Stomach (tissue), 9 donors: Measurements from ENCODE around the gene PTBP1. TPM values are rescaled to one million over a fixed set of nuclear protein-coding genes. Genes with fewer than 3 reads are reported as not detected.
"Not testable (repeated sequence)": the region's sequence is repeated elsewhere in the genome, so short reads cannot be mapped to it uniquely, and the experiment has no call there.

Experiments
- DNase-seq, 2 donors: peaks; one replicate each; pipeline versions ENCODE4 v3.0.0 to v3.0.0-alpha.2; 2013 to 2019
- H3K27ac ChIP-seq, 5 donors: fragments of 200-600 bp in 4 of 5; sonication (generic) in 4 of 5; one replicate each; pipeline ENCODE4 v1.5.1; 2013 to 2019; ENCODE audit warnings: mild to moderate bottlenecking in 1 of 5, moderate library complexity in 1 of 5
- H3K27me3 ChIP-seq, 3 donors: fragments of 200-600 bp; sonication (generic); one replicate each; pipeline ENCODE4 v1.5.1; 2017 to 2019; ENCODE audit warnings: mixed run types in 1 of 3
- H3K36me3 ChIP-seq, 4 donors: fragments of 200-600 bp; sonication (generic); 1 replicate in 3 of 4; 2 replicates in 1 of 4; pipeline ENCODE4 v1.5.1; 2016 to 2019
- H3K4me1 ChIP-seq, 4 donors: fragments of 200-600 bp; sonication (generic); one replicate each; pipeline ENCODE4 v1.5.1; 2016 to 2019
- H3K4me3 ChIP-seq, 4 donors: fragments of 200-600 bp; sonication (generic) in 3 of 4; one replicate each; pipeline ENCODE4 v1.5.1; 2016 to 2019; ENCODE audit warnings: mild to moderate bottlenecking in 1 of 4
- H3K9me3 ChIP-seq, 4 donors: fragments of 200-600 bp; sonication (generic); one replicate each; pipeline ENCODE4 v1.5.1; 2016 to 2019
- CTCF ChIP-seq, 7 experiments: fragments of 450-650 bp in 4 of 7; fragments of 200-600 bp in 3 of 7; sonication (generic) in 3 of 7; IDR thresholded peaks; one replicate each; pipeline ENCODE4 v1.5.1; 2016 to 2019; ENCODE audit warnings: antibody characterized with exemption in 7 of 7, control low read depth in 2 of 7, mild to moderate bottlenecking in 1 of 7
- EP300 ChIP-seq: sonication (generic); formaldehyde crosslinking; IDR thresholded peaks from one replicate; pipeline ENCODE4 v1.6.1; 2017; ENCODE audit warnings: antibody characterized with exemption
- POLR2A ChIP-seq, 4 donors: fragments of 450-650 bp; IDR thresholded peaks; one replicate each; pipeline ENCODE4 v1.6.1; 2016; ENCODE audit warnings: antibody characterized with exemption in 4 of 4, control low read depth in 2 of 4, mild to moderate bottlenecking in 1 of 4, moderate library complexity in 1 of 4
- POLR2AphosphoS5 ChIP-seq, 3 donors: sonication (generic); formaldehyde crosslinking; IDR thresholded peaks; one replicate each; pipeline ENCODE4 v1.6.1; 2016; ENCODE audit warnings: antibody characterized with exemption in 3 of 3
- WGBS, 5 donors: extraction: QIAGEN DNeasy Blood & Tissue Kit in 3 of 5; methylation state at CpG; one replicate each; pipeline versions ENCODE4 v1.1.5 to v1.1.7; 2013 to 2018; 5-methylcytosine and 5-hydroxymethylcytosine counted together
- intact Hi-C: fragments of 100-400 bp; cut with DNase I; formaldehyde crosslinking; loops from one replicate; pipeline ENCODE4 v1.15.1; 2023; ENCODE audit warnings: low total_unique reads
- polyA plus RNA-seq, 3 donors: library from polyadenylated mRNA; stranded (reverse); fragments of 200-250 nt; gene quantifications; one replicate each; pipeline ENCODE4 v1.2.3, GENCODE V29; 2013
- total RNA-seq, 5 donors: library from RNA; depleted of rRNA; stranded (reverse); fragments of >200 nt; gene quantifications; one replicate each; pipeline versions ENCODE4 v1.1.0 to v1.2.3, GENCODE V29; 2014 to 2016
- donor health status: healthy with polysubstance abuse.
- donor health status: Bipolar disorder and iron deficiency.
- donor health status: healthy.

The PTBP1 gene
- total and polyA plus RNA-seq, 8 donors, result 74.8 to 539 (median 119) TPM

GRCh38 chr19:815775-816499, 18.7 kb downstream of the PTBP1 start:
- no peak for DNase-seq
- no peaks in the 10 kb centered on the region for H3K4me1 ChIP-seq
- TF ChIP-seq POLR2AphosphoS5 (IDR thresholded peaks at IDR 0.05) (no peak), EP300 (no peak), POLR2A (IDR thresholded peaks at IDR 0.05) (no peak), CTCF (IDR thresholded peaks at IDR 0.05) (no peak)
- no peak overlapping the region for H3K4me3 ChIP-seq
- intact Hi-C loops, result no loop called here
- WGBS, 5 donors, result 90 to 98% (median 96%) methylated on average over 13 of the region's 13 CpGs
- no peaks in the 10 kb centered on the region for H3K9me3 ChIP-seq
- no peak overlapping the region for H3K27ac ChIP-seq
- H3K36me3 ChIP-seq, result peaks cover 18 to 29% (median 26%) of the 10 kb centered on the region in 4 donors
- peaks cover 0 to 2% (median under 1%) of the 10 kb centered on the region in 3 donors for H3K27me3 ChIP-seq

- Histone ChIP-seq H3K4me1 (peaks cover 4 to 5% (median 4%) of the 10 kb centered on the region in 4 donors), H3K4me3 (no peak overlapping the region), H3K9me3 (no peaks in the 10 kb centered on the region), H3K27me3 (peaks cover 0 to 7% (median 6%) of the 10 kb centered on the region in 3 donors), H3K36me3 (peaks cover 14 to 23% (median 21%) of the 10 kb centered on the region in 4 donors), H3K27ac (no peak overlapping the region)
- WGBS, 5 donors, result 85 to 100% (median 93%) methylated on average over 2 of the region's 2 CpGs
- intact Hi-C loops, result no loop called here
- no peak for TF ChIP-seq POLR2A (IDR thresholded peaks at IDR 0.05)
- no peak for TF ChIP-seq CTCF (IDR thresholded peaks at IDR 0.05)
- TF ChIP-seq EP300, result no peak
- TF ChIP-seq POLR2AphosphoS5 (IDR thresholded peaks at IDR 0.05), result no peak
- no peak for DNase-seq
Observed at GRCh38 chr19:816500-816857, 19.2 kb downstream of the PTBP1 start.

- intact Hi-C loops, DNase-seq, H3K36me3 ChIP-seq, H3K9me3 ChIP-seq, H3K27ac ChIP-seq, H3K4me3 ChIP-seq: not testable (repeated sequence)
- H3K4me1 ChIP-seq, result peaks cover 14 to 25% (median 22%) of the 10 kb centered on the region in 4 donors
- WGBS, 5 donors, result 86 to 98% (median 93%) methylated on average over 5 of the region's 5 CpGs
- H3K27me3 ChIP-seq, result peaks cover 13 to 38% (median 31%) of the 10 kb centered on the region in 3 donors
Observed at GRCh38 chr19:820212-820611, 23.0 kb downstream of the PTBP1 start.

- Histone ChIP-seq H3K9me3 (no peaks in the 10 kb centered on the region), H3K27ac (no peak overlapping the region), H3K36me3 (no peaks in the 10 kb centered on the region), H3K27me3 (peaks cover 13 to 49% (median 31%) of the 10 kb centered on the region in 3 donors), H3K4me1 (peaks cover 14 to 25% (median 22%) of the 10 kb centered on the region in 4 donors), H3K4me3 (peak overlapping the region; percentile 25 to 48 (median 35))
- WGBS, 5 donors, result 0 to 8% (median 2%) methylated on average over 5 to 64 of the region's 64 CpGs
- intact Hi-C loops, result no loop called here
- no peak for DNase-seq
- TF ChIP-seq CTCF (IDR thresholded peaks at IDR 0.05) (no peak), POLR2A (IDR thresholded peaks at IDR 0.05) (no peak), EP300 (no peak), POLR2AphosphoS5 (IDR thresholded peaks at IDR 0.05) (no peak)
Observed at GRCh38 chr19:821231-821824, 24.1 kb downstream of the PTBP1 start.
